ENCODE data around the gene CDKL4. TPM values are rescaled to one million over a fixed set of nuclear protein-coding genes. Genes with fewer than 3 reads are reported as not detected.
A peak's percentile ranks its signal among the peaks of the same experiment; 100 is the strongest.
"Not testable (repeated sequence)": the region's sequence is repeated elsewhere in the genome, so short reads cannot be mapped to it uniquely, and the experiment has no call there.

CDKL4 gene
- total RNA-seq, 2 experiments from 2014 or later = 0.75 TPM; not detected in 1

GRCh38 chr2:39142904-39143605 is 100.7 kb downstream of the CDKL4 start:
- CTCF ChIA-PET = interaction anchor here (0.8 kb wide), 1 partner anchor 19 kb away, joined by 3 read pairs; no protein-coding TSS in a partner anchor
- TF ChIP-seq CTCF (IDR thresholded peaks at IDR 0.05) = no peak
- no peak overlapping the region for H3K4me3 Mint-ChIP-seq

GRCh38 chr2:39141334-39142271 is 102.2 kb downstream of the CDKL4 start:
- Mint-ChIP-seq H3K4me1 (ENCODE audit: low read depth) (peaks cover 37% of the 10 kb centered on the region), H3K4me3 (peak overlapping the region; percentile 25), H3K9me3 (no peaks in the 10 kb centered on the region), H3K36me3 (ENCODE audit: low read depth) (no peaks in the 10 kb centered on the region), H3K27ac (peak overlapping the region; percentile 45), H3K27me3 (no peaks in the 10 kb centered on the region)
- no peaks in the 10 kb centered on the region for H3K27me3 ChIP-seq (ENCODE audit: control insufficient read depth in 1 of 2, insufficient read depth in 2 of 2, low read length in 2 of 2)
- no peaks in the 10 kb centered on the region for H3K36me3 ChIP-seq (ENCODE audit: insufficient read depth, low read length)
- TF ChIP-seq CTCF (IDR thresholded peaks at IDR 0.05) = no peak
- ATAC-seq (ENCODE audit: poor library complexity) (no peak), DNase-seq (peak in 3 of 14 experiments; percentile 52 to 60 (median 60))
- CTCF ChIA-PET = no interaction called here
- H3K27ac ChIP-seq (ENCODE audit: low read depth in 1 of 2, low read length in 2 of 2) = no peak overlapping the region
- intact Hi-C loops (cut with DNase I, micrococcal nuclease) = no loop called here
- H3K9me3 ChIP-seq (ENCODE audit: control insufficient read depth in 1 of 2, insufficient read depth in 1 of 2, low read length in 2 of 2) = no peaks in the 10 kb centered on the region
- no peak overlapping the region for H3K4me3 ChIP-seq (ENCODE audit: low read length)
- POLR2A ChIA-PET = interaction anchor here (1.9 to 2.6 kb wide), 2 partner anchors 17 to 21 kb away, joined by 9 to 15 read pairs; partner anchors contain the start of gene SOS1
- H3K4me1 ChIP-seq (ENCODE audit: insufficient read depth, low read length) = peaks cover 29% of the 10 kb centered on the region

More at GRCh38 chr2:39142904-39143605, 100.7 kb downstream of the CDKL4 start:
- peaks cover 19% of the 10 kb centered on the region for H3K4me1 ChIP-seq (ENCODE audit: insufficient read depth, low read length)
- Mint-ChIP-seq H3K27ac (no peak overlapping the region), H3K27me3 (no peaks in the 10 kb centered on the region), H3K36me3 (ENCODE audit: low read depth) (no peaks in the 10 kb centered on the region), H3K9me3 (no peaks in the 10 kb centered on the region), H3K4me1 (ENCODE audit: low read depth) (peaks cover 30% of the 10 kb centered on the region)
- no peaks in the 10 kb centered on the region for H3K9me3 ChIP-seq (ENCODE audit: control insufficient read depth in 1 of 2, insufficient read depth in 1 of 2, low read length in 2 of 2)
- H3K4me3 ChIP-seq (ENCODE audit: low read length) = no peak overlapping the region
- peak overlapping the region in 1 of 2 donors; percentile 6 for H3K27ac ChIP-seq (ENCODE audit: low read depth in 1 of 2, low read length in 2 of 2)
- DNase-seq = no peak
- ATAC-seq (ENCODE audit: poor library complexity) = no peak
- intact Hi-C loops (cut with DNase I, micrococcal nuclease) = no loop called here
- H3K36me3 ChIP-seq (ENCODE audit: insufficient read depth, low read length) = no peaks in the 10 kb centered on the region
- H3K27me3 ChIP-seq (ENCODE audit: control insufficient read depth in 1 of 2, insufficient read depth in 2 of 2, low read length in 2 of 2) = no peaks in the 10 kb centered on the region
- POLR2A ChIA-PET = interaction anchor here (0.6 to 2.6 kb wide), 4 partner anchors 19 to 462 kb away, joined by 4 to 15 read pairs (median 8); partner anchors contain the start of gene SOS1

GRCh38 chr2:39140948-39141333 is 102.8 kb downstream of the CDKL4 start:
- H3K9me3 ChIP-seq (ENCODE audit: control insufficient read depth in 1 of 2, insufficient read depth in 1 of 2, low read length in 2 of 2); DNase-seq; H3K27me3 ChIP-seq (ENCODE audit: control insufficient read depth in 1 of 2, insufficient read depth in 2 of 2, low read length in 2 of 2); H3K27ac Mint-ChIP-seq; ATAC-seq (ENCODE audit: poor library complexity); CTCF ChIA-PET; H3K27ac ChIP-seq (ENCODE audit: low read depth in 1 of 2, low read length in 2 of 2); H3K36me3 ChIP-seq (ENCODE audit: insufficient read depth, low read length); H3K9me3 Mint-ChIP-seq; intact Hi-C loops (cut with DNase I, micrococcal nuclease); H3K27me3 Mint-ChIP-seq; H3K4me3 ChIP-seq (ENCODE audit: low read length); H3K36me3 Mint-ChIP-seq (ENCODE audit: low read depth); H3K4me3 Mint-ChIP-seq: not testable (repeated sequence)
- POLR2A ChIA-PET = interaction anchor here (1.0 to 2.6 kb wide), 3 partner anchors 16 to 20 kb away, joined by 3 to 15 read pairs (median 9); partner anchors contain the start of gene SOS1
- H3K4me1 Mint-ChIP-seq (ENCODE audit: low read depth) = peaks cover 44% of the 10 kb centered on the region
- H3K4me1 ChIP-seq (ENCODE audit: insufficient read depth, low read length) = peaks cover 35% of the 10 kb centered on the region
